Neural progenitor cell (in vitro differentiated cells): ENCODE measurements around the gene TSPEAR. TPM values are rescaled to one million over a fixed set of nuclear protein-coding genes. Genes with fewer than 3 reads are reported as not detected.

ENCODE experiments used
- DNase-seq: peaks from one replicate; pipeline ENCODE4 v3.0.0-alpha.2; 2016; ENCODE audit warnings: low spot score
- H2AFZ ChIP-seq: fragments of 200-600 bp; sonication (generic); replicated peaks from 2 replicates; pipeline ENCODE4 v1.6.1; 2016; ENCODE audit warnings: antibody characterized with exemption
- H3F3A ChIP-seq: fragments of 200-600 bp; sonication (generic); 2 replicates; pipeline ENCODE4 v1.6.1; 2016; ENCODE audit warnings: antibody characterized with exemption, low read depth
- H3K27ac ChIP-seq: fragments of 200-600 bp; sonication (generic); 2 replicates; pipeline ENCODE4 v1.5.1; 2016; ENCODE audit warnings: mild to moderate bottlenecking
- H3K27me3 ChIP-seq: fragments of 200-600 bp; sonication (generic); 2 replicates; pipeline ENCODE4 v1.6.1; 2016; ENCODE audit warnings: mild to moderate bottlenecking, moderate library complexity
- H3K36me3 ChIP-seq: fragments of 200-600 bp; sonication (generic); 2 replicates; pipeline ENCODE4 v1.5.1; 2016
- H3K4me1 ChIP-seq: fragments of 200-600 bp; sonication (generic); 2 replicates; pipeline ENCODE4 v1.6.1; 2016; ENCODE audit warnings: mixed run types
- H3K4me2 ChIP-seq: fragments of 200-600 bp; sonication (generic); 2 replicates; pipeline ENCODE4 v1.6.1; 2016
- H3K4me3 ChIP-seq: fragments of 200-600 bp; sonication (generic); 2 replicates; pipeline ENCODE4 v1.5.1; 2016
- H3K79me2 ChIP-seq: fragments of 200-600 bp; sonication (generic); 2 replicates; pipeline ENCODE4 v1.6.1; 2016; ENCODE audit warnings: low read depth
- H3K9ac ChIP-seq: fragments of 200-600 bp; sonication (generic); 2 replicates; pipeline ENCODE4 v1.6.1; 2016
- H3K9me3 ChIP-seq: fragments of 200-600 bp; sonication (generic); 2 replicates; pipeline ENCODE4 v1.5.1; 2016; ENCODE audit warnings: low read depth
- H4K20me1 ChIP-seq: fragments of 200-600 bp; sonication (generic); 2 replicates; pipeline ENCODE4 v1.6.1; 2016; ENCODE audit warnings: low read depth
- H3K27ac Mint-ChIP-seq: 3 replicates; pipeline ENCODE4 v1.8.0; 2021; ENCODE audit warnings: mixed read lengths
- H3K27me3 Mint-ChIP-seq: 2 replicates; pipeline ENCODE4 v1.8.0; 2022; ENCODE audit warnings: low read depth, mild to moderate bottlenecking, inconsistent platforms, moderate library complexity, mixed read lengths; ENCODE audit not compliant: insufficient read depth
- H3K36me3 Mint-ChIP-seq: 3 replicates; pipeline ENCODE4 v1.8.0; 2021; ENCODE audit warnings: mixed read lengths
- H3K4me1 Mint-ChIP-seq: 3 replicates; pipeline ENCODE4 v1.8.0; 2021; ENCODE audit warnings: mixed read lengths
- H3K4me3 Mint-ChIP-seq: 3 replicates; pipeline ENCODE4 v1.8.0; 2021; ENCODE audit warnings: mild to moderate bottlenecking, moderate library complexity, mixed read lengths
- H3K9me3 Mint-ChIP-seq: 3 replicates; pipeline ENCODE4 v1.8.0; 2020; ENCODE audit warnings: mixed read lengths
- CTCF ChIP-seq: fragments of 200-600 bp; sonication (generic); IDR thresholded peaks from 2 replicates; pipeline ENCODE4 v1.5.1; 2017; ENCODE audit warnings: antibody characterized with exemption, mild to moderate bottlenecking
- EZH2 ChIP-seq: fragments of 200-600 bp; sonication (generic); IDR thresholded peaks from 2 replicates; pipeline ENCODE4 v1.6.1; 2017; ENCODE audit warnings: antibody characterized with exemption, mild to moderate bottlenecking, moderate library complexity
- EZH2phosphoT487 ChIP-seq: fragments of 200-600 bp; sonication (generic); IDR thresholded peaks from 2 replicates; pipeline ENCODE4 v1.6.1; 2017; ENCODE audit warnings: antibody characterized with exemption
- total RNA-seq: library from RNA; depleted of rRNA; stranded (reverse); fragments of >200 nt; gene quantifications from 2 replicates; pipeline ENCODE4 v1.2.3, GENCODE V29; 2015; ENCODE audit warnings: low replicate concordance

Gene TSPEAR
- total RNA-seq, 1 donor from 2014 or later: not detected

DNA sequence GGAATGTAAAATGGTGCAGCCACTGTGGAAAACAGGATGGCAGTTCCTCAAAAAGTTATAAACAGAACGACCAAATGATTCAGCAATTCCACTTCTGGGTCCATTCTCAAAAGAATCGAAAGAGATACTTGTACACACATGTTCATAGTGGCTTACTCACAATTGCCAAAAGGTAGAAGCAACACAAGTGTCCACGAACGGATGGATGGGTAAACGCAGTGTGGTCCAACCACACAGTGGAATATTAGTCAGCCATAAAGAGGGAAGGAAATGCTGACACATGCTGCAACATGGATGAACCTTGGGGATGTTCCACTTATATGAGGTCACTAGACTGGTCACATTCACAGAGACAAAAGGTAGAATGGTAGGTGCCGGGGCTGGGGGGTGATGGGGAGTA is 176.7 kb downstream of the TSPEAR start:
- Histone ChIP-seq H3K9ac (no peak overlapping the region), H3K9me3 (no peaks in the 10 kb centered on the region), H3K79me2 (no peaks in the 10 kb centered on the region), H3K4me1 (no peaks in the 10 kb centered on the region), H4K20me1 (no peaks in the 10 kb centered on the region), H3K27ac (no peak overlapping the region), H3K4me2 (no peak overlapping the region), H3K36me3 (no peaks in the 10 kb centered on the region), H2AFZ (no peak overlapping the region), H3F3A (no peaks in the 10 kb centered on the region), H3K27me3 (no peaks in the 10 kb centered on the region), H3K4me3 (no peak overlapping the region)
- Mint-ChIP-seq H3K4me1 (peaks cover 3% of the 10 kb centered on the region), H3K27me3 (peaks cover 14% of the 10 kb centered on the region), H3K4me3 (no peak overlapping the region), H3K9me3 (no peaks in the 10 kb centered on the region), H3K27ac (no peak overlapping the region), H3K36me3 (no peaks in the 10 kb centered on the region)
- no peak for DNase-seq
- no peak for TF ChIP-seq CTCF
- TF ChIP-seq EZH2phosphoT487: no peak
- no peak for TF ChIP-seq EZH2

GRCh38 chr21:44533891-44534627 is 177.3 kb downstream of the TSPEAR start:
- Histone ChIP-seq H3K4me3 (no peak overlapping the region), H3F3A (no peaks in the 10 kb centered on the region), H3K9me3 (no peaks in the 10 kb centered on the region), H3K79me2 (no peaks in the 10 kb centered on the region), H3K9ac (no peak overlapping the region), H3K36me3 (no peaks in the 10 kb centered on the region), H3K4me1 (no peaks in the 10 kb centered on the region), H3K4me2 (no peak overlapping the region), H3K27ac (no peak overlapping the region), H3K27me3 (no peaks in the 10 kb centered on the region), H4K20me1 (no peaks in the 10 kb centered on the region), H2AFZ (no peak overlapping the region)
- Mint-ChIP-seq H3K27me3 (peaks cover 14% of the 10 kb centered on the region), H3K4me1 (peaks cover 3% of the 10 kb centered on the region), H3K9me3 (no peaks in the 10 kb centered on the region), H3K27ac (no peak overlapping the region), H3K36me3 (no peaks in the 10 kb centered on the region), H3K4me3 (no peak overlapping the region)
- no peak for DNase-seq
- TF ChIP-seq CTCF (no peak), EZH2 (no peak), EZH2phosphoT487 (no peak)

DNA sequence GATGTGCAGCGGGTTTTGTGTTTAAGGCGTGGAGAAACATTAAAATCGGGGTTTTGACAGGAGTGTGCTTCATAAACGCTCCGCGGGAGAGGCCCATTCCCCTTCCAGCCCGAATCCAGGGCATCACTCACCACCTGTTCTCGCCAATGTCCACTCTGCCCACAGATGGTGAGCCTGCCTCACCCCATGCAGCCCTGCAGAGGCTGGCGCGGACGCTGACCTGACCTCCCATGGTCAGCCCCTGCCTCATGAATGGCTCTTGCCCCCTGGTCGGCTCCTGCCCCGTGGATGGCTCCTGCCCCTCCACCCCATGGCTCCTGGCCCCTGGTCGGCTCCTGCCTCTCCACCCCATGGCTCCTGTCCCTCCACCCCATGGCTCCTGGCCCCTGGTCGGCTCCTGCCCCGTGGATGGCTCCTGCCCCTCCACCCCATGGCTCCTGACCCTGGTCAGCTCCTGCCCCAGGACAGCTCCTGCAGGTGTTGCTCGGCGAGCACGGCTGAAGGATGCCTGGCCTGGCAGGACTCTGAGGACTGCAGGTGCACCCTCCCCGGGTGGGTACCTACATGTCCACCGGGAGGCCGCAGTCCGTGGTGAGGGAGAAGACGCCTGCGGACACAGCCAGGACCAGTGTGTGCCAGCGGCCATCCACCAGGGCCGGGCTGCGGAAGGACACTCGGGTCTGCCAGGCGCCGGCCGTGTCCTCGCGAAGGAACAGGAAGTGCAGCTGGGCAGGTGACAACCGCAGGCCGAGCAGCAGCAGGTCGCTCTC is 178.1 kb downstream of the TSPEAR start:
- Histone ChIP-seq H3K4me3 (no peak overlapping the region), H3K27ac (no peak overlapping the region), H3F3A (no peaks in the 10 kb centered on the region), H4K20me1 (no peaks in the 10 kb centered on the region), H3K4me2 (no peak overlapping the region), H3K27me3 (no peaks in the 10 kb centered on the region), H3K9me3 (no peaks in the 10 kb centered on the region), H3K9ac (no peak overlapping the region), H3K36me3 (no peaks in the 10 kb centered on the region), H3K79me2 (no peaks in the 10 kb centered on the region), H3K4me1 (no peaks in the 10 kb centered on the region), H2AFZ (no peak overlapping the region)
- TF ChIP-seq EZH2 (no peak), CTCF (no peak), EZH2phosphoT487 (no peak)
- H3K4me1 Mint-ChIP-seq: peaks cover 3% of the 10 kb centered on the region
- no peaks in the 10 kb centered on the region for H3K9me3 Mint-ChIP-seq
- peaks cover 18% of the 10 kb centered on the region for H3K27me3 Mint-ChIP-seq
- no peak overlapping the region for H3K27ac Mint-ChIP-seq
- DNase-seq: no peak
- no peak overlapping the region for H3K4me3 Mint-ChIP-seq
- no peaks in the 10 kb centered on the region for H3K36me3 Mint-ChIP-seq
